ENCODE data around the gene ZNF837. TPM values are rescaled to one million over a fixed set of nuclear protein-coding genes. Genes with fewer than 3 reads are reported as not detected.

ZNF837 gene
- total and polyA plus RNA-seq, 2 of the 4 experiments (the other 2 are of a cell fraction): 0.54 to 1.2 TPM

GRCh38 chr19:58379246-58379645, 1.6 kb downstream of the ZNF837 start:
- Histone ChIP-seq H3K14ac (replicated peaks; ENCODE audit: low read depth, low read length) (no peak overlapping the region), H3K23ac (ENCODE audit: low read depth, low read length) (no peak overlapping the region), H2BK120ac (ENCODE audit: low read depth, low read length) (no peak overlapping the region), H2AFZ (replicated peaks; ENCODE audit: low read length, poor library complexity) (no peak overlapping the region), H4K8ac (ENCODE audit: low read depth in 2 of 2, low read length in 2 of 2) (peak overlapping the region in 1 of 2 experiments; percentile 93; a peak in 1 of 4 replicates), H3K36me3 (ENCODE audit: control insufficient read depth, insufficient read depth, low read length) (no peaks in the 10 kb centered on the region), H2BK20ac (ENCODE audit: low read depth, low read length) (no peak overlapping the region), H3K4me2 (ENCODE audit: low read depth, low read length) (no peak overlapping the region; the same call in 1 of the 2 replicates), H3K9ac (ENCODE audit: low read depth, low read length) (no peak overlapping the region), H4K5ac (ENCODE audit: low read depth, low read length) (no peak overlapping the region), H3K4me3 (ENCODE audit: insufficient read depth, low read depth, low read length) (no peak overlapping the region), H3K27ac (ENCODE audit: insufficient read depth, low read length) (no peak overlapping the region), H2BK5ac (ENCODE audit: low read depth, low read length, poor library complexity, severe bottlenecking) (no peak overlapping the region), H3K18ac (ENCODE audit: low read depth, low read length) (no peak overlapping the region), H3K79me1 (ENCODE audit: low read depth in 1 of 2, low read length in 2 of 2) (peaks cover 14 to 27% of the 10 kb centered on the region in 2 experiments; a peak in 3 of 4 replicates), H3K27me3 (ENCODE audit: control insufficient read depth, insufficient read depth, low read length) (no peaks in the 10 kb centered on the region), H4K91ac (ENCODE audit: insufficient read depth, low read depth, low read length) (no peak overlapping the region), H3K9me1 (ENCODE audit: insufficient read depth, low read length) (peaks cover 16% of the 10 kb centered on the region), H2BK15ac (ENCODE audit: low read depth, low read length) (no peak overlapping the region), H2AK5ac (ENCODE audit: low read depth, low read length) (no peak overlapping the region), H3K4ac (ENCODE audit: low read depth, low read length) (no peak overlapping the region), H3K9me3 (ENCODE audit: control insufficient read depth, insufficient read depth, low read length) (no peaks in the 10 kb centered on the region), H2AK9ac (replicated peaks; ENCODE audit: low read depth, low read length, poor library complexity) (peak overlapping the region; percentile 55), H3K4me1 (ENCODE audit: control insufficient read depth, insufficient read depth, low read length) (peaks cover 9% of the 10 kb centered on the region; the same call in 1 of the 2 replicates), H4K20me1 (ENCODE audit: insufficient read depth, low read length) (no peaks in the 10 kb centered on the region), H3K56ac (ENCODE audit: extremely low read depth, insufficient read depth, low read length) (no peak overlapping the region)
- no peak for DNase-seq
- no CpG with 5 or more reads among the region's 6 CpGs for WGBS, 2 experiments (ENCODE audit: extremely low coverage in 2 of 2, insufficient read length in 1 of 2)
- TF ChIP-seq BHLHE40 (IDR thresholded peaks at IDR 0.05; ENCODE audit: low read depth, low read length) (no peak), USF2 (IDR thresholded peaks at IDR 0.05; ENCODE audit: low read depth, low read length) (no peak), CTCF (conservative IDR thresholded peaks at IDR 0.05; ENCODE audit: low read depth, low read length) (no peak), ELK1 (IDR thresholded peaks at IDR 0.05; ENCODE audit: borderline replicate concordance, low read depth, low read length) (no peak), RCOR1 (IDR thresholded peaks at IDR 0.05; ENCODE audit: insufficient replicate concordance, low read length) (no peak), CEBPB (IDR thresholded peaks at IDR 0.05; ENCODE audit: low read depth, low read length) (no peak), CHD1 (IDR thresholded peaks at IDR 0.05; ENCODE audit: low read depth, low read length) (no peak), MXI1 (IDR thresholded peaks at IDR 0.05; ENCODE audit: borderline replicate concordance, low read depth, low read length) (no peak), POLR2A (IDR thresholded peaks at IDR 0.05; ENCODE audit: low read depth, low read length) (no peak), NFE2L2 (IDR thresholded peaks at IDR 0.05; ENCODE audit: low read depth, low read length) (no peak)
- in situ Hi-C loops (cut with MboI; ENCODE audit: low sequenced_read_pairs) (no loop called here), dilution Hi-C loops (cut with HindIII; ENCODE audit: low sequenced_read_pairs, unreplicated experiment) (no loop called here), intact Hi-C loops (cut with micrococcal nuclease) (no loop called here)
- no peak for ATAC-seq (ENCODE audit: low read depth)
- ChIA-PET POLR2A (ENCODE audit: unreplicated experiment) (no interaction called here), CTCF (no interaction called here)
- BruUV-seq (replicated peaks): no TSS peak

Measured in IMR-90 (cell line).